GM21515 (cell line): ENCODE data around the gene TDG.
"Not testable (repeated sequence)": the region's sequence is repeated elsewhere in the genome, so short reads cannot be mapped to it uniquely, and the experiment has no call there.

Experiments used
- ATAC-seq: cut with Tn5 transposase; IDR thresholded peaks from one replicate; pipeline ENCODE4 v1.9.1; 2021; ENCODE audit not compliant: unreplicated experiment

Gene TDG

DNA sequence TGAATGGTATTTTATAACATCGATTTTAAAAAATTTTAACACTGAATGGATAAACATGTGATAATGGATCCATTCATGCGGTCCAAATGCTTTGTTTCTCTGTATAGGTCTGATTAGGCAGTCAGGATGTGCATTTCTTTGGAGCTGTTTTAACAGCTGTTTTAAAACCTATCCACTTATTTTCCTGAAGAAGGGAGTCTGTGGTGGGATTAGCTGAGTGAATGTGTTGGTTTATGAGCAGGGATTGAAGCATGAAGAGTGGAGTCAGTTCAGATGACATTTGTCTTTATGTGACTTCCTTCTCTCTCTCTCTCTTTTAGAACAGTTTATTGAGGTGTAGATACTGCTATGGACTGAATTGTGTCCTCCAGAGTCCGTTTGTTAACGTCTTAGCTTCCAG is 46.7 kb downstream of the TDG start:
- no peak for ATAC-seq

DNA sequence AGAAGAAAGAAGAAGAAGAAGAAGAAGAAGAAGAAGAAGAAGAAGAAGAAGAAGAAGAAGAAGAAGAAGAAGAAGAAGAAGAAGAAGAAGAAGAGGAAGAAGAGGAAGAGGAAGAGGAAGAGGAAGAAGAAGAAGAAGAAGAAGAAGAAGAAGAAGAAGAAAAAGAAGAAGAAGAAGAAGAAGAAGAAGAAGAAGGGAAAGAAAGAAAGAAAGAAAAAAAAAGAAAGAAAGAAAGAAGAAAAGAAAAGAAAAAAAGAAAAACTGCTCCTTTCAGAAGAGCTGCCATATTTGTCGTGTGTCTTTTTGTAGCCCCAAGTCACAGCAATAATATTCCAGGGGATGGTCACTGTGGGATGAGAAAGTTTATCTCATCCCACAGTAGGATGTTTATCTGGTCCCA is 56.2 kb downstream of the TDG start:
- not testable (repeated sequence) for ATAC-seq

DNA sequence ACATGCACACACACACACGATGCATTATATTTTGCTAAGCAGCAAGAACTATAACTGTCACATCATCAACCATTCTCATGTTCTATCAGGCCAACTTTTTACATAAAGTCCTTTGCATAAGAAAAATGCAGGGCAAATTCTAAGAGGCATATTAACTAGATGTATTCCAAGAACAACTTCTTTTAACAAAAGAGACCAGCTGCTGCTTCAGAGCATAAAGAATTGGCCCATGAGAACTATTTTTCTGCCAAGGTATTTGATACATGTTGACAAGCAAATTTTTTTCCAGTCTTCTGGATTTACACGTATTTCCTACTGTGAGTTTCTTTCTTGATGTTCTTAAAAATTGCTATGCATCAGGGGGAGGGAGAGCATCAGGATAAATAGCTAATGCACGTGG is 57.1 kb downstream of the TDG start:
- ATAC-seq = no peak

DNA sequence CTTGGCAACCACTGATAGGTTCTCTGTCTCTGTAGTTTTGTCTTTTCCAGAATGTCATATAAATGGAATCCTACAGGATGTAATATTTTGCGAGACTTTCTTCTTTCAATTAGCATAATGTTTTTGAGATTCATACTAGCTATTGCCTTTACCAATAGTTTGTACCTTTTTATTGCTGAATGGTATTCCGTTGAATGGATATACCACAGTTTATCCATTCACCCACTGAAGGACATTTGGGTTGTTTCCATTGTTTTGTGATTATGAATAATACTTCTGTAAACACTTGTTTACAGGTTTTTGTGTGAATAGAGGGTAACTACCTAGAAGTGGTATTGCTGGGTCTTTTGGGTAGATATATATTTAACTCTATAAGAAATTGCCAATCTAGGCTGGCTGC is 58.0 kb downstream of the TDG start:
- no peak for ATAC-seq

DNA sequence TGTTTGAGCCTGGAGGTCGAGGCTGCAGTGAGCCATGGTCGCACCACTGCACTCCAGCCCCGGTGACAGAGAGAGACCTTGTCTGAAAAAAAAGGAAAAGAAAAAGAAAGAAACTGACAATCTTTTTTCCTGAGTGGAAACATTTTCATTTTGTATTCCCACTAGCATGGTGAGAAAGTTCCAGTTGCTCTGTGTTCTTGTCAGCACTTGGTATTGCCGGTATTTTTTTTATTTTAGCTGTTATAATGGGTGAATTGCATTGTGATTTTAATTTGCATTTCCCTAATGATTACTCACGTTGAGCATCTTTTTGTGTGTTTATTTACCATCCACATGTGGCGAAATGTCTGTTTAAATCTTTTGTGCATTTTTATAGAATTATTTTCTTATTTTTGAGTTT is 58.7 kb downstream of the TDG start:
- no peak for ATAC-seq

DNA sequence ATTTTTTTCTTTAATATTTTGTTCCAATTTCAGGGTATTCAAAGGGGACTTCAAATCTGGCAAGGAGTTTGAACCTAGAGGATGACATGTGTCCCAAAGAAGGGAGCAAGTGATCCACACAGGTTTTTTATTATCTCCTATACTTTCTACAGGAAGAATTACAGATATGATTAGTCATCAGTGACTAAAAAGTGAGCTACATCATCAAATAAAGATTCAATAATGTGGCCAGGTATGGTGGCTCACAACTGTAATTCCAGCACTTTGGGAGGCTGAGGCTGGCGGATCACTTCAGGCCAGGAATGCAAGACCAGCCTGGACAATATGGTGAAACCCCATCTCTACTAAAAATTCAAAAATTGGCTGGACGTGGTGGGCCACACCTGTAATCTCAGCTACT is 60.1 kb downstream of the TDG start:
- ATAC-seq = no peak

DNA sequence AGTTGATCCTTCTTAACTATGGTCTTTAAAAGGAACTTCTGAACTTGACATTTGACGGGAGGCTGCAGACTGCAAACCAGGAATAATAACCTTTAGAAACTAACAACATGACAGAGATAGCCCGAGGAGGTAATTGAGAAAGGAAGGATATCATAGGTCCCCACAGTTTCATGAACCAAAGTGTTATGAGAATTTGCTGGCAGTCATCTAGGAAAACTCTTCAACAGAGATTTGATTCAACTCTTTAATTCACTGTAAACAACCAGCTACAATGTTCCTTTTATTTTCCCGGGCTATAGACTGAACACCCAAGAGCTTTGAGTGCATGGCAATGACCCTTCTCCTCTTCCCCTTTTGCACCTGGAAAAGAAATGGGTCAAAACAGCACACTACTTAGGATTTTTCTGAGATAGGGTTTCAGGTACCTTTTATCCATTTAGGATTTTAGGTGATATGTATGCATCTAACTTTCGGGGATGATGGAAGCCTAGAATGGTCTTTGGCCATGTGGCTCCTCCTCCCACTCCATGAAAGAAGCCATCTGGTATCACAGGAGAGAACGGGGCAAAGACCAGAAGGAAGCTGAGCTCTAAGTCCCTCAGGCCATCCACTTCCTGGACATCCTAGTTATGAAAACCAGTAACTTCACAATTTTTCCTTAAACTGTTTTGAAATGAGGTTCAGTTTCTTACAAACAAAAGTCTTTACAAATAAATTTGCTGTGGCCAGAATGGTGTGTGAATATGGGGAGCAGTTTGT is 61.3 kb downstream of the TDG start:
- no peak for ATAC-seq

DNA sequence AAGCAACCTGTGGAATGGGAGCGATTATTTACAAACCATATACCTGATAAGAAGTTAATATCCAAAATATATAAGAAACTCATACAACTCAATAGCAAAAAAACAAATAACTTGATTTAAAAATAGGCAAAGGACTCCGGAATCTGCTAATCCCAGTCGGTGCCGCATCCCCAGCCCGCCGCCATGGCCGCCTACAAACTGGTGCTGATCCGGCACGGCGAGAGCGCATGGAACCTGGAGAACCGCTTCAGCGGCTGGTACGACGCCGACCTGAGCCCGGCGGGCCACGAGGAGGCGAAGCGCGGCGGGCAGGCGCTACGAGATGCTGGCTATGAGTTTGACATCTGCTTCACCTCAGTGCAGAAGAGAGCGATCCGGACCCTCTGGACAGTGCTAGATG is 64.9 kb downstream of the TDG start:
- ATAC-seq = not testable (repeated sequence)

DNA sequence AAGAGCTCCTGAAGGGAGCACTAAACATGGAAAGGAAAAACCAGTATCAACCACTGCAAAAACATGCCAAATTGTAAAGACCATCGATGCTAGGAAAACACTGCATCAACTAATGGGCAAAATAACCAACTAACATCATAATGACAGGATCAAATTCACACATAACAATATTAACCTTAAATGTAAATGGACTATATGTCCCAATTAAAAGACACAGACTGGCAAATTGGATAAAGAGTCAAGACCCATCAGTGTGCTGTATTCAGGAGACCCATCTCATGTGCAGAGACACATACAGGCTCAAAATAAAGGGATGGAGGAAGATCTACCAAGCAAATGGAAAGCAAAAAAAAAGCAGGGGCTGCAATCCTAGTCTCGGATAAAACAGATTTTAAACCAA is 70.5 kb downstream of the TDG start:
- ATAC-seq = not testable (repeated sequence)
